Gastrocnemius medialis (tissue), 4 donors: ENCODE results near the gene ACE2. TPM values are rescaled to one million over a fixed set of nuclear protein-coding genes. Genes with fewer than 3 reads are reported as not detected.

ENCODE experiments used
- ATAC-seq, 2 donors: fragments of 150-250 bp; one replicate each; pipeline ENCODE4 v1.9.1; 2016
- DNase-seq, 2 donors: peaks; one replicate each; pipeline ENCODE4 v3.0.0-alpha.2; 2019
- H3K27ac ChIP-seq, 4 donors: fragments of 200-600 bp; sonication (generic); 1 replicate in 1 of 4; 2 replicates in 3 of 4; pipeline ENCODE4 v1.5.1; 2016 to 2018; ENCODE audit warnings: mild to moderate bottlenecking in 2 of 4, moderate library complexity in 1 of 4
- H3K27me3 ChIP-seq, 3 donors: fragments of 200-600 bp; sonication (generic) in 2 of 3; 1 replicate in 1 of 3; 2 replicates in 2 of 3; pipeline versions ENCODE4 v1.5.1 to v1.6.0; 2016 to 2019; ENCODE audit warnings: mild to moderate bottlenecking in 1 of 3, moderate library complexity in 1 of 3
- H3K36me3 ChIP-seq, 2 donors: fragments of 200-600 bp; sonication (generic) in 1 of 2; one replicate each; pipeline ENCODE4 v1.5.1; 2017 to 2018
- H3K4me1 ChIP-seq, 2 donors: fragments of 200-600 bp; sonication (generic) in 1 of 2; one replicate each; pipeline ENCODE4 v1.5.1; 2016 to 2017; ENCODE audit warnings: mild to moderate bottlenecking in 2 of 2
- H3K4me3 ChIP-seq, 4 donors: fragments of 200-600 bp; sonication (generic) in 3 of 4; 1 replicate in 1 of 4; 2 replicates in 3 of 4; pipeline ENCODE4 v1.5.1; 2016 to 2019; ENCODE audit warnings: mild to moderate bottlenecking in 2 of 4
- H3K9me3 ChIP-seq, 3 donors: fragments of 200-600 bp; sonication (generic) in 2 of 3; 1 replicate in 1 of 3; 2 replicates in 2 of 3; pipeline ENCODE4 v1.5.1; 2016 to 2019
- POLR2A ChIP-seq, 2 donors: fragments of 450-650 bp; IDR thresholded peaks; one replicate each; pipeline ENCODE4 v1.6.1; 2017; ENCODE audit warnings: antibody characterized with exemption in 2 of 2, mild to moderate bottlenecking in 2 of 2, moderate library complexity in 2 of 2
- in situ Hi-C, 4 donors: fragments of 200-750 bp; cut with MboI; loops; one replicate each; pipeline versions ENCODE4 v1.15.0 to v1.8.0; 2017; ENCODE audit warnings: low sequenced_read_pairs in 4 of 4
- intact Hi-C: fragments of 100-400 bp; cut with DNase I; formaldehyde crosslinking; loops from one replicate; pipeline ENCODE4 v1.15.1; 2023; ENCODE audit warnings: low total_unique reads
- total RNA-seq, 4 donors: library from RNA; depleted of rRNA; stranded (reverse); fragments of >200 nt; gene quantifications; one replicate each; pipeline versions ENCODE4 v1.1.0 to v1.2.3, GENCODE V29; 2016
- TF ChIP-seq, protein P1 (sequence below), 5 experiments: fragments of 450-650 bp in 3 of 5; fragments of 200-600 bp in 2 of 5; sonication (generic) in 2 of 5; IDR thresholded peaks in 4 of 5; conservative IDR thresholded peaks in 1 of 5; 1 replicate in 4 of 5; 2 replicates in 1 of 5; pipeline ENCODE4 v1.5.1; 2016 to 2019; ENCODE audit warnings: antibody characterized with exemption in 5 of 5, mild to moderate bottlenecking in 3 of 5, moderate library complexity in 3 of 5

The ACE2 gene
- total RNA-seq, 4 donors from 2014 or later: 1.0 to 6.6 (median 2.6) TPM

DNA sequence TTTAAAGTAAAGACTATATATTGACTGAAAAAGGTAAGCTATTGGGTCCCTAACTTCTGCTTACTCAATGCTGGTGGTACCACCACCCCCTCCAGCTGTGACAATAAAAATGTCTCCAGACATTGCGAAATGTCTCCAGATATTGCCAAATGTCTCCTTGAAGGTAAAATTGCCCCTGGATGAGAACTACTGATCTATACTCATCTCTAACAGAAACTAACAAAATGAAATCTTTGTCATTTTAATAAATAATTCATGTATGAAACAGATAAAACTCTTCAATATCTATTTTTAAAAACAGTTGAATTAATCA is 43.8 kb upstream of the ACE2 start:
- TF ChIP-seq POLR2A (IDR thresholded peaks at IDR 0.05): no peak
- TF ChIP-seq, protein P1, sequence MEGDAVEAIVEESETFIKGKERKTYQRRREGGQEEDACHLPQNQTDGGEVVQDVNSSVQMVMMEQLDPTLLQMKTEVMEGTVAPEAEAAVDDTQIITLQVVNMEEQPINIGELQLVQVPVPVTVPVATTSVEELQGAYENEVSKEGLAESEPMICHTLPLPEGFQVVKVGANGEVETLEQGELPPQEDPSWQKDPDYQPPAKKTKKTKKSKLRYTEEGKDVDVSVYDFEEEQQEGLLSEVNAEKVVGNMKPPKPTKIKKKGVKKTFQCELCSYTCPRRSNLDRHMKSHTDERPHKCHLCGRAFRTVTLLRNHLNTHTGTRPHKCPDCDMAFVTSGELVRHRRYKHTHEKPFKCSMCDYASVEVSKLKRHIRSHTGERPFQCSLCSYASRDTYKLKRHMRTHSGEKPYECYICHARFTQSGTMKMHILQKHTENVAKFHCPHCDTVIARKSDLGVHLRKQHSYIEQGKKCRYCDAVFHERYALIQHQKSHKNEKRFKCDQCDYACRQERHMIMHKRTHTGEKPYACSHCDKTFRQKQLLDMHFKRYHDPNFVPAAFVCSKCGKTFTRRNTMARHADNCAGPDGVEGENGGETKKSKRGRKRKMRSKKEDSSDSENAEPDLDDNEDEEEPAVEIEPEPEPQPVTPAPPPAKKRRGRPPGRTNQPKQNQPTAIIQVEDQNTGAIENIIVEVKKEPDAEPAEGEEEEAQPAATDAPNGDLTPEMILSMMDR (IDR thresholded peaks at IDR 0.05 in 4 of 5, conservative IDR thresholded peaks at IDR 0.05 in 1 of 5): no peak
- DNase-seq (no peak), ATAC-seq (no peak)
- no peaks in the 10 kb centered on the region for H3K4me1 ChIP-seq
- in situ Hi-C loops: no loop called here
- H3K27ac ChIP-seq: no peak overlapping the region
- H3K9me3 ChIP-seq: no peaks in the 10 kb centered on the region
- peaks cover 0 to 15% (median 10%) of the 10 kb centered on the region in 3 donors for H3K27me3 ChIP-seq
- intact Hi-C loops: loop anchor here (10.0 kb wide), 1 partner anchor 150 kb away; the partner anchor contains the start of gene PIR
- no peaks in the 10 kb centered on the region for H3K36me3 ChIP-seq
- no peak overlapping the region for H3K4me3 ChIP-seq

GRCh38 chrX:15643786-15644559 is 43.2 kb upstream of the ACE2 start:
- Histone ChIP-seq H3K9me3 (no peaks in the 10 kb centered on the region), H3K4me1 (no peaks in the 10 kb centered on the region), H3K27ac (no peak overlapping the region), H3K36me3 (no peaks in the 10 kb centered on the region), H3K27me3 (peaks cover 0 to 15% (median 10%) of the 10 kb centered on the region in 3 donors), H3K4me3 (no peak overlapping the region)
- ATAC-seq: no peak
- intact Hi-C loops (loop anchor here (10.0 kb wide), 1 partner anchor 149 kb away; the partner anchor contains the start of gene PIR), in situ Hi-C loops (no loop called here)
- TF ChIP-seq POLR2A (IDR thresholded peaks at IDR 0.05): no peak
- TF ChIP-seq, protein P1 (IDR thresholded peaks at IDR 0.05 in 4 of 5, conservative IDR thresholded peaks at IDR 0.05 in 1 of 5): no peak
- no peak for DNase-seq

- no peaks in the 10 kb centered on the region for H3K9me3 ChIP-seq
- H3K4me1 ChIP-seq: no peaks in the 10 kb centered on the region
- H3K36me3 ChIP-seq: no peaks in the 10 kb centered on the region
- ATAC-seq (no peak), DNase-seq (no peak)
- H3K4me3 ChIP-seq: no peak overlapping the region
- no peak for TF ChIP-seq POLR2A (IDR thresholded peaks at IDR 0.05)
- TF ChIP-seq, protein P1 (IDR thresholded peaks at IDR 0.05 in 4 of 5, conservative IDR thresholded peaks at IDR 0.05 in 1 of 5): no peak
- in situ Hi-C loops: no loop called here
- H3K27ac ChIP-seq: no peak overlapping the region
- intact Hi-C loops: no loop called here
- H3K27me3 ChIP-seq: no peaks in the 10 kb centered on the region
Measured at GRCh38 chrX:15631637-15632036, 30.9 kb upstream of the ACE2 start.

DNA sequence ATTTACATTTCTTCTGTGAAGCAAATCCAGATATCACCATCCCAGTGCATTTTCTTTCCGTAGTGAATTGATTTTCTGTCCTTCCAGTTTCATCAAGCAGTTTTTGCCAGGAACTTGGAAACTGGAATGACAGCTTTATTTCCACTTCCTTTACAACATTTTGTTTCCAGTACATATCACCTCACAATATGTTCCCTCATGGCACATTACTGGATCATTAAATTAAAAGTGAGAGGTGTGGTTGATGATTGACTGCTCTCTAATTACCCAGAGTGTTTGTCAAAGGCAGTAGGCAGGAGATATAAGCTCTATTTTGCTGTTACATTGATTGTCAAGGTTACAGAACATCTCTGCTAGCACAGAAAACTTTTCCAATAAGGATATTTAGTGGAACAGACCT is 22.3 kb upstream of the ACE2 start:
- no peaks in the 10 kb centered on the region for H3K36me3 ChIP-seq
- intact Hi-C loops (no loop called here), in situ Hi-C loops (no loop called here)
- ATAC-seq (no peak), DNase-seq (no peak)
- H3K4me3 ChIP-seq: no peak overlapping the region
- TF ChIP-seq, protein P1 (IDR thresholded peaks at IDR 0.05 in 4 of 5, conservative IDR thresholded peaks at IDR 0.05 in 1 of 5): no peak
- TF ChIP-seq POLR2A (IDR thresholded peaks at IDR 0.05): no peak
- peaks cover 0 to 5% (median 0%) of the 10 kb centered on the region in 3 donors for H3K27me3 ChIP-seq
- no peak overlapping the region for H3K27ac ChIP-seq
- no peaks in the 10 kb centered on the region for H3K9me3 ChIP-seq
- no peaks in the 10 kb centered on the region for H3K4me1 ChIP-seq
